Suprapubic skin (tissue), 4 donors: Measurements from ENCODE around the gene KCNK1. TPM values are rescaled to one million over a fixed set of nuclear protein-coding genes. Genes with fewer than 3 reads are reported as not detected.
A peak's percentile ranks its signal among the peaks of the same experiment; 100 is the strongest.

ENCODE experiments used
- DNase-seq, 2 donors: peaks; one replicate each; pipeline ENCODE4 v3.0.0-alpha.2; 2019; ENCODE audit warnings: low spot score in 2 of 2
- H3K27ac ChIP-seq: fragments of 200-600 bp; sonication (generic); one replicate; pipeline ENCODE4 v1.5.1; 2019
- H3K27me3 ChIP-seq: fragments of 200-600 bp; sonication (generic); one replicate; pipeline ENCODE4 v1.5.1; 2019
- H3K36me3 ChIP-seq: fragments of 200-600 bp; sonication (generic); one replicate; pipeline ENCODE4 v1.5.1; 2019
- H3K4me1 ChIP-seq: fragments of 200-600 bp; sonication (generic); one replicate; pipeline ENCODE4 v1.5.1; 2019
- H3K4me3 ChIP-seq: fragments of 200-600 bp; sonication (generic); one replicate; pipeline ENCODE4 v1.5.1; 2019; ENCODE audit warnings: mild to moderate bottlenecking
- H3K9me3 ChIP-seq: fragments of 200-600 bp; sonication (generic); one replicate; pipeline ENCODE4 v1.5.1; 2019
- EP300 ChIP-seq: sonication (generic); formaldehyde crosslinking; IDR thresholded peaks from one replicate; pipeline ENCODE4 v1.6.1; 2017; ENCODE audit warnings: antibody characterized with exemption
- POLR2A ChIP-seq, 2 donors: fragments of 450-650 bp; IDR thresholded peaks; one replicate each; pipeline ENCODE4 v1.6.1; 2017; ENCODE audit warnings: antibody characterized with exemption in 2 of 2, mild to moderate bottlenecking in 2 of 2, moderate library complexity in 2 of 2
- POLR2AphosphoS5 ChIP-seq, 3 donors: sonication (generic); formaldehyde crosslinking; IDR thresholded peaks; one replicate each; pipeline ENCODE4 v1.6.1; 2017; ENCODE audit warnings: antibody characterized with exemption in 3 of 3
- WGBS: methylation state at CpG from one replicate; pipeline ENCODE4 v1.1.5; 2018; 5-methylcytosine and 5-hydroxymethylcytosine counted together
- total RNA-seq, 4 donors: library from RNA; depleted of rRNA; stranded (reverse); fragments of >200 nt; gene quantifications; one replicate each; pipeline ENCODE4 v1.1.0, GENCODE V29; 2016
- TF ChIP-seq, protein P1 (sequence below), 2 donors: fragments of 200-600 bp in 1 of 2; fragments of 450-650 bp in 1 of 2; sonication (generic) in 1 of 2; IDR thresholded peaks; one replicate each; pipeline ENCODE4 v1.5.1; 2016 to 2019; ENCODE audit warnings: antibody characterized with exemption in 2 of 2, mild to moderate bottlenecking in 1 of 2, moderate library complexity in 1 of 2

Gene KCNK1
- total RNA-seq, 4 donors from 2014 or later = 7.5 to 18.7 (median 11.9) TPM

DNA sequence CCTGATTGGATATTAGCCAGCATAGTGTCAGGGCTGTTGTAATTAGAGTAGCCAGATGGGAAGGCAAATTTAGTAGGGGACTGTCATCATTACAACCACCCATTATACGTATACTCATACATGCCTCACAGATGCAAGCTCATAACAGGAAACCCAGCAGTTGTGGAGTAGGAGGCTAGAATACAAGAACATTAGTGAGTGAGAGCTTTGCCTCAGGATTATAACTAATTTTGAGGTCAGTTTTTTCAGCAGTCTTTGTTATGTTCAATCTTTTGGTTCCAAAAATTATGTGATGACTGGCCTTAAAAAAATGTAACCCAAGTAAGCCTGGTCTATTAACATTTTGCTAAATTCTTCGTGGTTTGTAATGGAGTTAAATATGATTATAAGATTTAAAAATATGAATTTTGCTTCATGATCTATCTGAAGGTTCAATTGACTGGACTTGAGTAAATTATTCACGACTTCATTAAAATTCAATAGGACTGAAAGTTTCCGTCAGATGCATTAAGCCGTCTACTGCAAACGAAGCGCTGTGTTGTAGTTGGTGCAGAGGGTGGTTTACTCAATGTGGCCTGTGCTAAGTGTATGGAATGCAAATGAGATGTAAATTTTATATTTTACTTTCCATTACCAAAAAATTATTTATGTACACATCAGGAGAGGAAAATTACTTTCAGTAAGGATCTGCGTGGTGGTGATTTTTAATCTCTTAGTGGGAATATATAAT, 48.8 kb downstream of the KCNK1 start:
- no peaks in the 10 kb centered on the region for H3K9me3 ChIP-seq
- WGBS = 90% methylated on average over 8 of the region's 8 CpGs
- no peaks in the 10 kb centered on the region for H3K36me3 ChIP-seq
- H3K27ac ChIP-seq = no peak overlapping the region
- no peak for DNase-seq
- H3K27me3 ChIP-seq = no peaks in the 10 kb centered on the region
- no peaks in the 10 kb centered on the region for H3K4me1 ChIP-seq
- no peak overlapping the region for H3K4me3 ChIP-seq
- TF ChIP-seq POLR2AphosphoS5 (IDR thresholded peaks at IDR 0.05) (no peak), EP300 (no peak), POLR2A (IDR thresholded peaks at IDR 0.05) (no peak)
- TF ChIP-seq, protein P1, sequence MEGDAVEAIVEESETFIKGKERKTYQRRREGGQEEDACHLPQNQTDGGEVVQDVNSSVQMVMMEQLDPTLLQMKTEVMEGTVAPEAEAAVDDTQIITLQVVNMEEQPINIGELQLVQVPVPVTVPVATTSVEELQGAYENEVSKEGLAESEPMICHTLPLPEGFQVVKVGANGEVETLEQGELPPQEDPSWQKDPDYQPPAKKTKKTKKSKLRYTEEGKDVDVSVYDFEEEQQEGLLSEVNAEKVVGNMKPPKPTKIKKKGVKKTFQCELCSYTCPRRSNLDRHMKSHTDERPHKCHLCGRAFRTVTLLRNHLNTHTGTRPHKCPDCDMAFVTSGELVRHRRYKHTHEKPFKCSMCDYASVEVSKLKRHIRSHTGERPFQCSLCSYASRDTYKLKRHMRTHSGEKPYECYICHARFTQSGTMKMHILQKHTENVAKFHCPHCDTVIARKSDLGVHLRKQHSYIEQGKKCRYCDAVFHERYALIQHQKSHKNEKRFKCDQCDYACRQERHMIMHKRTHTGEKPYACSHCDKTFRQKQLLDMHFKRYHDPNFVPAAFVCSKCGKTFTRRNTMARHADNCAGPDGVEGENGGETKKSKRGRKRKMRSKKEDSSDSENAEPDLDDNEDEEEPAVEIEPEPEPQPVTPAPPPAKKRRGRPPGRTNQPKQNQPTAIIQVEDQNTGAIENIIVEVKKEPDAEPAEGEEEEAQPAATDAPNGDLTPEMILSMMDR (IDR thresholded peaks at IDR 0.05) = no peak

DNA sequence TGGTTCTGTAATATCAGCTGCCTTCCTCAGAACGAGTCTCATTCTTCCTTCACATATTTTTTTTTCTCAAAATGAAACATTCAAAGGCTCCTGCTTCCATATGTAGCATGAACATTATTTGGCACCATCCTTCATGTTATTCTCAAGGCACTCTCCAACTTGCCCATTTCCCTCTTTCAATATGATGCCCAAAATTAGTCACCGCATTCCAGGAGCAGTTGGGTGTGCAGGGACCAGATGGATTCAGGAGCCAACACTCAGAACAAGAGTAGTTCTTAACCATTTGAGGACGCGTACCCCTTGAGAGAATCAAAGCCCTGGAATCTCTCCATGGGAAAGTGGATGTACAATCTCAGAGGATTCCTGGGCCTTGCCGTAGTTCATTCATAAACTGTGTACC, 50.3 kb downstream of the KCNK1 start:
- no peak overlapping the region for H3K4me3 ChIP-seq
- TF ChIP-seq, protein P1 (IDR thresholded peaks at IDR 0.05) = no peak
- TF ChIP-seq POLR2A (IDR thresholded peaks at IDR 0.05) (no peak), POLR2AphosphoS5 (IDR thresholded peaks at IDR 0.05) (no peak), EP300 (no peak)
- no peak overlapping the region for H3K27ac ChIP-seq
- H3K9me3 ChIP-seq = no peaks in the 10 kb centered on the region
- H3K4me1 ChIP-seq = peaks cover 4% of the 10 kb centered on the region
- no peaks in the 10 kb centered on the region for H3K36me3 ChIP-seq
- no peaks in the 10 kb centered on the region for H3K27me3 ChIP-seq
- WGBS = 79% methylated on average over 5 of the region's 5 CpGs
- DNase-seq = no peak

DNA sequence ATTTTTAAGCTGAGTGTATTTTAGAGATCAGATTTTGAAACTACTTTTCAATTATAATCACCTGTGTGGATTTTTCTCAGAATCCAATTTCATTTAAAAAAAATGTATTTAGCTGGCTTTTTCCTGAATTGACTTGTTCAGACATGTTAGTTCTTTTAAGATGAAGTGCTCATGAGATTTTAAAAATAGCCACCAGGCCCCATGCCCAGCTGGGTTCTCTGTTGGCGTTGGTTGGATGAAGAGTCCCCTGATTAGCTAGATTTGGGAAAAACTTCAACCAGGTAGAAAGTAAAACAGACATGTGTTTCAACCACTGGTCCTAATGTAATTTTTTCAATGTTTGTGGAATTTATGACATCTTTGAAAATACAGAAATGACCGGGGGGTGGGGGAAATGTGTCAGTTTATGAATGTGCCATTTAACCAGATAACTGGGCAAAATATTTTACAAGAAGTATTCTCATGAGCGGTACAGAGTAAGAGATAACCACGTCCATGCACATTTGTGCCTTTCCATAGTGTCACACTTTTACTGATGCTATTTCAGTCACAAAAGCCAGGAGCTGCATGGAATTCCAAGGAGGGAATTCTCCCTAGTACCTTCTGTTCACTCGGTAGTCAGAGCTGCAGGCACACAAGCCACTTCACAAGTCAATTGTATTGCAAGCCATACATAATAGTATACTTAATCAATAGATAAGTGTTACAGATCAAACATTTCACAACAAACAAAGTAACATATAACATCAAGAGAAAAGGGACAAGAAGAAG, 51.1 kb downstream of the KCNK1 start:
- no peaks in the 10 kb centered on the region for H3K36me3 ChIP-seq
- 88% methylated on average over 5 of the region's 5 CpGs for WGBS
- no peak overlapping the region for H3K27ac ChIP-seq
- H3K4me3 ChIP-seq = no peak overlapping the region
- TF ChIP-seq, protein P1 (IDR thresholded peaks at IDR 0.05) = no peak
- TF ChIP-seq POLR2A (IDR thresholded peaks at IDR 0.05) = no peak
- DNase-seq = no peak
- no peaks in the 10 kb centered on the region for H3K9me3 ChIP-seq
- no peaks in the 10 kb centered on the region for H3K27me3 ChIP-seq
- H3K4me1 ChIP-seq = peaks cover 4% of the 10 kb centered on the region

DNA sequence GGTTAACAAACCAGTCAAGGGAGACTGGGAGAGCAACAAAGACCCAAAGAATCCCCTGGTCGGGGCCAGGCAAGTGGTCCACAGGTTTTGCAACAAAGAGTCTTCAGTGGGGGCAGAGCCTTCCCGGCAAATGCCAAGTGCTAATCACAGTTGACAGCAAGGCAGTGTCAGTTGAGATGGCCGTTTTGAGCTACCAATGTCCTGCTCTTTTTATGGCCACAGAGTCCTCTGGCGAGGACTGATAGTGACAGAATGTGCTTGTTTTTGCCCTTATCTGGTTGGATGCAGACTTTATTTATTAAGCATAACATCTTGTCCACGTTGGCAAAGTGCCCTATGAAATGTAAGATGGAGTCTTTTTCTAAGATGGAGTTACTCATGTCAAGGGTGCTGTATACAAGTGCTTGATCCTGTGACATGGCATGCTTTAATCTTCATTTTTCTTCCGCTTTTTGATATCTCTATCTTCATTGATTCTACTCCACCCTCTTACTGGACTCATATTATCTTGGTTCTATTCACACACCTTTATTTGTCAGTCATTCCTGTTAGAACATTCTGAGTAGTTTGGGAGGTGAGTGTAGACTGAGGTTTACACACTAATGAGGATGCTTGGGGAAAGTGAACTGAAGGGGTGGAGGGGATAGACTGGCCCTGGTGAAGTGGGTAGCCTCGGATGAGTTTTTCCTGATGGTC, 51.8 kb downstream of the KCNK1 start:
- H3K27me3 ChIP-seq = no peaks in the 10 kb centered on the region
- peaks cover 4% of the 10 kb centered on the region for H3K4me1 ChIP-seq
- no peak for DNase-seq
- H3K9me3 ChIP-seq = no peaks in the 10 kb centered on the region
- no peak overlapping the region for H3K4me3 ChIP-seq
- no peaks in the 10 kb centered on the region for H3K36me3 ChIP-seq
- no peak overlapping the region for H3K27ac ChIP-seq
- TF ChIP-seq EP300 (no peak), POLR2A (IDR thresholded peaks at IDR 0.05) (no peak), POLR2AphosphoS5 (IDR thresholded peaks at IDR 0.05) (no peak)
- TF ChIP-seq, protein P1 (IDR thresholded peaks at IDR 0.05) = no peak
- WGBS = 83% methylated on average over 7 of the region's 7 CpGs

DNA sequence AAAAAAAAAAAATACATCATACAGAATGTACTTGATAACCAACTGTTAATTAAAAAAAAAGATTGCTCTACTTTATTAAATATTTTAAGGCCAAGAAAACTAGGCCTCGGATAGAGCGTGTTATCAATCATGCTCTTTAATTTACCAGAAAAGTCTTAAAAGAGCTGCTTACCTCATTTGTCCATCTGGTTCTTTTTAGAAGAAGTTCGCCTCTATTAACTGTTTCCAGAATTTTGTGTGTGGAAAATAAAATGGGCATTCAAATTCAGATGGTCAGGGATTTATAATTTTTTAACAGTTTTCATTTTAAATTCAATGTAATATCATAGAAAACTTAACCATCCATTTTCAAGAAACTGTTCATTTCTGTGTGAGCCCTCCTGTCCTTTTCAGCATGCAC, 53.8 kb downstream of the KCNK1 start:
- 63% methylated on average over 3 of the region's 3 CpGs for WGBS
- DNase-seq = no peak

More for the DNA sequence above, 53.8 kb downstream of the KCNK1 start:
- H3K36me3 ChIP-seq = no peaks in the 10 kb centered on the region
- no peak overlapping the region for H3K4me3 ChIP-seq
- H3K27me3 ChIP-seq = no peaks in the 10 kb centered on the region
- H3K9me3 ChIP-seq = no peaks in the 10 kb centered on the region
- H3K27ac ChIP-seq = peak overlapping the region; percentile 59
- no peak for TF ChIP-seq POLR2A (IDR thresholded peaks at IDR 0.05)
- H3K4me1 ChIP-seq = peaks cover 4% of the 10 kb centered on the region
